22Rv1 (cell line): ENCODE data around the gene FOXJ3.

Experiments
- H3K27ac ChIP-seq: fragments of 450-650 bp; 2 replicates; pipeline ENCODE4 v1.5.1; 2017
- CTCF ChIP-seq: fragments of 450-650 bp; IDR thresholded peaks from 2 replicates; pipeline ENCODE4 v1.5.1; 2017; ENCODE audit warnings: mild to moderate bottlenecking
- ZFX ChIP-seq: fragments of 450-650 bp; IDR thresholded peaks from 2 replicates; pipeline ENCODE4 v1.6.1; 2017; ENCODE audit warnings: antibody characterized with exemption, borderline replicate concordance

The FOXJ3 gene

GRCh38 chr1:42258218-42258617, 76.8 kb downstream of the FOXJ3 start:
- TF ChIP-seq ZFX, result no peak
- TF ChIP-seq CTCF, result no peak
- H3K27ac ChIP-seq, result no peak overlapping the region

GRCh38 chr1:42251042-42251441, 84.0 kb downstream of the FOXJ3 start:
- no peak for TF ChIP-seq CTCF
- no peak for TF ChIP-seq ZFX
- H3K27ac ChIP-seq, result no peak overlapping the region

- TF ChIP-seq ZFX, result no peak
- no peak for TF ChIP-seq CTCF
- no peak overlapping the region for H3K27ac ChIP-seq
Measured at GRCh38 chr1:42250164-42250563, 84.9 kb downstream of the FOXJ3 start.

- H3K27ac ChIP-seq, result no peak overlapping the region
- TF ChIP-seq ZFX (no peak), CTCF (no peak)
Measured at GRCh38 chr1:42240966-42241755, 93.9 kb downstream of the FOXJ3 start.

- no peak overlapping the region for H3K27ac ChIP-seq
- no peak for TF ChIP-seq ZFX
- TF ChIP-seq CTCF, result no peak
Measured at GRCh38 chr1:42239555-42239954, 95.5 kb downstream of the FOXJ3 start.

GRCh38 chr1:42239041-42239440, 96.0 kb downstream of the FOXJ3 start:
- no peak for TF ChIP-seq CTCF
- TF ChIP-seq ZFX, result no peak
- H3K27ac ChIP-seq, result no peak overlapping the region

- TF ChIP-seq CTCF (no peak), ZFX (no peak)
- H3K27ac ChIP-seq, result no peak overlapping the region
Measured at GRCh38 chr1:42231253-42231652, 103.8 kb downstream of the FOXJ3 start.
